ENCODE data around the gene STRA6. TPM values are rescaled to one million over a fixed set of nuclear protein-coding genes. Genes with fewer than 3 reads are reported as not detected.
A peak's percentile ranks its signal among the peaks of the same experiment; 100 is the strongest.

STRA6 gene
- total and polyA plus RNA-seq, 2 of the 8 experiments (the other 6 are each of a cell fraction or from before 2014, with no cell fraction given): 9.3 to 14.5 TPM

DNA sequence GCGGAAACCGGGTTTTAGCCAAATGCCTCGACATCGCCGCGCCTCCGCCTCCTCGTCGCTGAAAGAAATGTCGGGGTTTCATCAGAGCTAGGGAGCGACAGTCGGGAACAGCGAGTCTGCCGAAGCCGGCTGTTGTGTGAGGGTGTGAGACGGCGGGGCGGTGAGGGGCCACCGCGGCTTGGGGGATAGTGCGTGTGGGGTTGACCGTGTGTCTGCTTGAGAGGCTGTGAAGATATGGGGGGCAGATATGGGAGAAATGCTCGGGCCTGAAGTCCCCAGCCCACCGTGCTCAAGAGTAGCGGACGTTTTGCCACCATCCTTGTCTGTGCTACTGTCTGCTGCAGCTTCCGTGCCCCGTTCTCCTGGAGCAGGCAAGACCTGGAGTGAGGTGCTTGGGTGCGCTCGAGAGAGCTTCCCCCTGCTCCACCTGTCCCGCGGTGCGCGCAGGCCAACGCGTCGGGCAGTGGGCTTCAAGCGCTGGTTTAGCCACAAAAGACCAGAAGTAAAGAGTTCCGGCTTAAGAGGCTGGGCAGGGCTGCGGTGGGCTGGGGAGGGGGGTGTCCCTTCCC lies 72.9 kb downstream of the STRA6 start:
- Histone ChIP-seq H3K27ac (ENCODE audit: low read depth, low read length) (no peak overlapping the region), H3K79me1 (ENCODE audit: low read depth, low read length) (no peaks in the 10 kb centered on the region; the same call in 1 of the 2 replicates), H3K23me2 (ENCODE audit: low read depth, low read length) (peaks cover 30% of the 10 kb centered on the region; the same call in 1 of the 2 replicates), H2AK5ac (ENCODE audit: low read depth, low read length) (no peak overlapping the region), H3K23ac (ENCODE audit: insufficient read length) (no peak overlapping the region), H3K4me3 (ENCODE audit: extremely low read depth in 1 of 4, insufficient read depth in 2 of 4, low read depth in 3 of 4, low read length in 4 of 4) (peak overlapping the region; percentile 2 to 57 (median 39); a peak in 7 of 8 replicates), H3K27me3 (replicated peaks in 1 of 4; ENCODE audit: control insufficient read depth in 3 of 4, extremely low read depth in 1 of 4, insufficient read depth in 3 of 4, low read length in 3 of 4) (peaks cover 71 to 86% (median 80%) of the 10 kb centered on the region in 4 experiments), H4K20me1 (replicated peaks in 1 of 2; ENCODE audit: control insufficient read depth in 1 of 2, insufficient read depth in 2 of 2, low read length in 2 of 2) (peaks cover 7 to 13% of the 10 kb centered on the region in 2 experiments), H2BK120ac (replicated peaks; ENCODE audit: low read depth, low read length) (no peak overlapping the region), H4K91ac (replicated peaks; ENCODE audit: insufficient read length, low read length) (peak overlapping the region; percentile 79), H3K4ac (replicated peaks; ENCODE audit: insufficient read length, low read depth, low read length) (peak overlapping the region; percentile 57), H2BK5ac (ENCODE audit: low read depth, low read length) (peak overlapping the region; percentile 72; the same call in 1 of the 2 replicates), H4K5ac (ENCODE audit: insufficient read length, low read depth, low read length) (no peak overlapping the region), H3K14ac (ENCODE audit: insufficient read length) (no peak overlapping the region), H3K18ac (ENCODE audit: extremely low read depth, low read length) (peak overlapping the region; percentile 86), H2BK20ac (ENCODE audit: low read length) (peak overlapping the region; percentile 97), H2BK15ac (ENCODE audit: low read length) (no peak overlapping the region), H3K36me3 (ENCODE audit: control insufficient read depth in 2 of 4, insufficient read depth in 4 of 4, low read length in 3 of 4) (peaks cover 0 to 6% (median 0%) of the 10 kb centered on the region in 4 experiments; a peak in 1 of 8 replicates), H3K56ac (replicated peaks; ENCODE audit: insufficient read length, low read depth, low read length) (peak overlapping the region; percentile 3), H4K8ac (ENCODE audit: extremely low read depth, insufficient read depth, low read length) (peak overlapping the region; percentile 30), H3K9me3 (ENCODE audit: insufficient read depth in 2 of 2, low read depth in 1 of 2, low read length in 1 of 2) (peaks cover 0 to 8% of the 10 kb centered on the region in 2 experiments; a peak in 1 of 4 replicates), H3K79me2 (ENCODE audit: control insufficient read depth in 1 of 2, insufficient read depth in 2 of 2, low read length in 2 of 2) (no peaks in the 10 kb centered on the region), H2AFZ (ENCODE audit: low read length) (no peak overlapping the region), H3K4me1 (replicated peaks in 1 of 4; ENCODE audit: control insufficient read depth in 3 of 4, insufficient read depth in 4 of 4, low read length in 3 of 4) (peaks cover 2 to 68% (median 54%) of the 10 kb centered on the region in 4 experiments), H3K4me2 (ENCODE audit: insufficient read depth in 1 of 2, low read depth in 2 of 2, low read length in 2 of 2) (peak overlapping the region; percentile 83 to 86), H2BK12ac (ENCODE audit: low read depth, low read length) (peak overlapping the region; percentile 98; the same call in 1 of the 2 replicates), H3K9ac (replicated peaks in 1 of 4; ENCODE audit: extremely low read depth in 1 of 4, low read depth in 3 of 4, low read length in 3 of 4) (no peak overlapping the region)
- ChIA-PET CTCF (ENCODE audit: partially characterized antibody) (interaction anchor here (0.6 to 4.5 kb wide), 16 partner anchors 63 to 191 kb away, joined by 3 to 65 read pairs (median 7); partner anchors contain the start of genes PML and STRA6), POLR2A (ENCODE audit: partially characterized antibody) (interaction anchor here (1.1 to 1.6 kb wide), 8 partner anchors 8 to 191 kb away, joined by 3 to 7 read pairs (median 4); partner anchors contain the start of gene STRA6)
- WGBS, 2 experiments (ENCODE audit: extremely low coverage in 1 of 2, insufficient coverage in 1 of 2, insufficient read length in 1 of 2, insufficient replicate concordance in 2 of 2, low coverage in 1 of 2, low lambda C conversion rate in 2 of 2, missing lambda C conversion rate in 1 of 2): 3% methylated on average over 36 of the region's 40 CpGs; no CpG with 5 or more reads in 1 of the 2 experiments
- FAIRE-seq (no peak), DNase-seq (ENCODE audit: low read depth in 1 of 2, low spot score in 2 of 2) (peak in 1 of 2 experiments; percentile 71)
- TF ChIP-seq RFX5 (IDR thresholded peaks at IDR 0.05; ENCODE audit: borderline replicate concordance, low read depth, low read length) (no peak), JUN (IDR thresholded peaks at IDR 0.05; ENCODE audit: low read depth, low read length) (no peak), POLR2A (IDR thresholded peaks at IDR 0.05; ENCODE audit: control extremely low read depth in 1 of 2, low read depth in 2 of 2, low read length in 2 of 2) (no peak)

All from H1 (cell line).